Nephron (organoid): ENCODE measurements around the gene MTSS2.
"Not testable (repeated sequence)": the region's sequence is repeated elsewhere in the genome, so short reads cannot be mapped to it uniquely, and the experiment has no call there.

Source experiments
- H3K27ac Mint-ChIP-seq, 3 experiments: 2 replicates each; pipeline ENCODE4 v1.8.0; 2020; ENCODE audit warnings: mixed read lengths in 3 of 3, mild to moderate bottlenecking in 2 of 3, moderate library complexity in 1 of 3
- H3K27me3 Mint-ChIP-seq: 2 replicates; pipeline ENCODE4 v1.8.0; 2021; ENCODE audit warnings: low read depth, mild to moderate bottlenecking, moderate library complexity, mixed read lengths
- H3K36me3 Mint-ChIP-seq: 2 replicates; pipeline ENCODE4 v1.8.0; 2020; ENCODE audit warnings: low read depth, mixed read lengths
- H3K4me1 Mint-ChIP-seq: 2 replicates; pipeline ENCODE4 v1.8.0; 2020; ENCODE audit warnings: mixed read lengths
- H3K4me3 Mint-ChIP-seq, 3 experiments: 2 replicates each; pipeline ENCODE4 v1.8.0; 2020; ENCODE audit warnings: mild to moderate bottlenecking in 3 of 3, mixed read lengths in 3 of 3, moderate library complexity in 2 of 3
- H3K9me3 Mint-ChIP-seq: 2 replicates; pipeline ENCODE4 v1.8.0; 2020; ENCODE audit warnings: mixed read lengths
- TF ChIP-seq, protein P1 (sequence below), 3 experiments: fragments of 200-600 bp; sonication (generic); IDR thresholded peaks; one replicate each; pipeline ENCODE4 v1.5.0; 2021; ENCODE audit warnings: antibody characterized with exemption in 3 of 3; ENCODE audit not compliant: unreplicated experiment in 3 of 3

The MTSS2 gene

GRCh38 chr16:70649300-70649699 lies 36.6 kb downstream of the MTSS2 start:
- peaks cover 3% of the 10 kb centered on the region for H3K27me3 Mint-ChIP-seq
- no peaks in the 10 kb centered on the region for H3K9me3 Mint-ChIP-seq
- no peaks in the 10 kb centered on the region for H3K36me3 Mint-ChIP-seq
- H3K4me1 Mint-ChIP-seq: peaks cover 16% of the 10 kb centered on the region
- no peak overlapping the region for H3K27ac Mint-ChIP-seq
- no peak overlapping the region for H3K4me3 Mint-ChIP-seq
- TF ChIP-seq, protein P1, sequence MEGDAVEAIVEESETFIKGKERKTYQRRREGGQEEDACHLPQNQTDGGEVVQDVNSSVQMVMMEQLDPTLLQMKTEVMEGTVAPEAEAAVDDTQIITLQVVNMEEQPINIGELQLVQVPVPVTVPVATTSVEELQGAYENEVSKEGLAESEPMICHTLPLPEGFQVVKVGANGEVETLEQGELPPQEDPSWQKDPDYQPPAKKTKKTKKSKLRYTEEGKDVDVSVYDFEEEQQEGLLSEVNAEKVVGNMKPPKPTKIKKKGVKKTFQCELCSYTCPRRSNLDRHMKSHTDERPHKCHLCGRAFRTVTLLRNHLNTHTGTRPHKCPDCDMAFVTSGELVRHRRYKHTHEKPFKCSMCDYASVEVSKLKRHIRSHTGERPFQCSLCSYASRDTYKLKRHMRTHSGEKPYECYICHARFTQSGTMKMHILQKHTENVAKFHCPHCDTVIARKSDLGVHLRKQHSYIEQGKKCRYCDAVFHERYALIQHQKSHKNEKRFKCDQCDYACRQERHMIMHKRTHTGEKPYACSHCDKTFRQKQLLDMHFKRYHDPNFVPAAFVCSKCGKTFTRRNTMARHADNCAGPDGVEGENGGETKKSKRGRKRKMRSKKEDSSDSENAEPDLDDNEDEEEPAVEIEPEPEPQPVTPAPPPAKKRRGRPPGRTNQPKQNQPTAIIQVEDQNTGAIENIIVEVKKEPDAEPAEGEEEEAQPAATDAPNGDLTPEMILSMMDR (IDR thresholded peaks at IDR 0.05; ENCODE audit: unreplicated experiment in 3 of 3): no peak

- H3K27me3 Mint-ChIP-seq: peaks cover 3% of the 10 kb centered on the region
These were observed 37.2 kb downstream of the MTSS2 start for GRCh38 chr16:70648606-70649005.

GRCh38 chr16:70647441-70648359 lies 38.2 kb downstream of the MTSS2 start:
- H3K27me3 Mint-ChIP-seq: peaks cover 3% of the 10 kb centered on the region
- no peaks in the 10 kb centered on the region for H3K9me3 Mint-ChIP-seq
- TF ChIP-seq, protein P1 (IDR thresholded peaks at IDR 0.05; ENCODE audit: unreplicated experiment in 3 of 3): no peak
- H3K4me3 Mint-ChIP-seq: no peak overlapping the region
- no peaks in the 10 kb centered on the region for H3K36me3 Mint-ChIP-seq
- no peak overlapping the region for H3K27ac Mint-ChIP-seq
- H3K4me1 Mint-ChIP-seq: peaks cover 10% of the 10 kb centered on the region

More at GRCh38 chr16:70648606-70649005, 37.2 kb downstream of the MTSS2 start:
- Mint-ChIP-seq H3K4me1 (peaks cover 11% of the 10 kb centered on the region), H3K27ac (peak overlapping the region in 1 of 3 experiments; percentile 22), H3K9me3 (no peaks in the 10 kb centered on the region), H3K36me3 (no peaks in the 10 kb centered on the region), H3K4me3 (no peak overlapping the region)
- TF ChIP-seq, protein P1 (IDR thresholded peaks at IDR 0.05; ENCODE audit: unreplicated experiment in 3 of 3): no peak

DNA sequence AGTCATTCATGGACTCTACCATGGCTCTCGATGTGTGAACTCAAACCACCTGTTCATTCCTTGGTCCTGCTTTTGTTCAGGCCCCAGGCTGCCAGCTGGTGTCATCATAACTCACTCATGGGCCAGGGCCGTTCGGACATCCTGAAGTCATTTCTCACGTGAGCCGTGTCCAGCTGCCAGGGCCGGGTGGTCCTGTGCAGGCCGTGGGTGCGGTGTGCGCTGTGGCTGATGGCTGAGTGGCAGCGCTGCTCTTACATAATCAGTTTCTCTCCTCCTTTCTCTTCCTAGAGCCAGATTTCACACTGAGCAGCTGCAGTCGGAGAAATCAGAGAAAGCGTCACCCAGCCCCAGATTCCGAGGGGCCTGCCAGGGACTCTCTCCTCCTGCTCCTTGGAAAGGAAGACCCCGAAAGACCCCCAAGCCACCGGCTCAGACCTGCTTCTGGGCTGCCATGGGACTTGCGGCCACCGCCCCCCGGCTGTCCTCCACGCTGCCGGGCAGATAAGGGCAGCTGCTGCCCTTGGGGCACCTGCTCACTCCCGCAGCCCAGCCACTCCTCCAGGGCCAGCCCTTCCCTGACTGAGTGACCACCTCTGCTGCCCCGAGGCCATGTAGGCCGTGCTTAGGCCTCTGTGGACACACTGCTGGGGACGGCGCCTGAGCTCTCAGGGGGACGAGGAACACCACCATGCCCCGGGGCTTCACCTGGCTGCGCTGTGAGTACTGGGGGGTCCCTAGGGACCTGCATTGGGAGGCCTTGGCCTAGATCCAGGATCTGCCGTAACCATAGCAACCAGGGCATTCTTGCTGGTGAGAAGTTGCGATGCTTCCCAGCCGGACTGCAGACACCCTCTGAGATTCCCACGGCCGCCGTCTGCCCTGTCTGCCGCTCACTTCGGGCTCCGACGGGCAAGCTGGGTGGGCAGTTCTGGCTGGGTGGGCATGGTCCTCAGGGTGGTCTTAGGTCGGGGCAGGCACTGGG lies 39.3 kb downstream of the MTSS2 start, which contains the start of gene IL34:
TSS of gene IL34 (plus strand) at position 300 of the 982 bp plus-strand sequence. CDS start at position 689, 389 bp downstream.
- H3K36me3 Mint-ChIP-seq: no peaks in the 10 kb centered on the region
- H3K9me3 Mint-ChIP-seq: no peaks in the 10 kb centered on the region
- TF ChIP-seq, protein P1 (IDR thresholded peaks at IDR 0.05; ENCODE audit: unreplicated experiment in 3 of 3): no peak
- H3K27ac Mint-ChIP-seq: peak within 1 kb of the TSS in 2 of 3 experiments; percentile 55 to 57
- peaks cover 10% of the 10 kb centered on the region for H3K4me1 Mint-ChIP-seq
- H3K27me3 Mint-ChIP-seq: peaks cover 3% of the 10 kb centered on the region
- peak within 1 kb of the TSS in 1 of 3 experiments; percentile 25 for H3K4me3 Mint-ChIP-seq

GRCh38 chr16:70644763-70645597 lies 40.9 kb downstream of the MTSS2 start:
- no peaks in the 10 kb centered on the region for H3K9me3 Mint-ChIP-seq
- H3K27ac Mint-ChIP-seq: no peak overlapping the region
- H3K36me3 Mint-ChIP-seq: no peaks in the 10 kb centered on the region
- H3K4me3 Mint-ChIP-seq: no peak overlapping the region
- peaks cover 10% of the 10 kb centered on the region for H3K4me1 Mint-ChIP-seq
- H3K27me3 Mint-ChIP-seq: peaks cover 3% of the 10 kb centered on the region
- TF ChIP-seq, protein P1 (IDR thresholded peaks at IDR 0.05; ENCODE audit: unreplicated experiment in 3 of 3): no peak

DNA sequence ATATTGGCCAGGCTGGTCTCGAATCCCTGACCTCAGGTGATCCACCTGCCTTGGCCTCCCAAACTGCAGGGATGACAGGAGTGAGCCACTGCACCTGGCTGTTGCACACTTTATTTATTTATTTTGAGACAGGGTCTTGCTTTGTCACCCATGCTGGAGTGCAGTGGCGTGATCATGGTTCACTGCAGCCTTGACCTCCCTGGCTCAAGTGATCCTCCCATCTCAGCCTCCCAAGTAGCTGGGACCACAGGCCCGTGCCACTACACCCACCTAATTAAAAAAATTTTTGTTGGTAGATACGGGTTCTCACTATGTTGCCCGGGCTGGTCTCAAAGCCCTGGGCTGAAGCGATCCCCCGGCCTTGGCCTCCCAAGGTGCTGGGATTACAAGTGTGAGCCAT lies 42.6 kb downstream of the MTSS2 start:
- not testable (repeated sequence) for H3K27ac Mint-ChIP-seq, H3K4me3 Mint-ChIP-seq, H3K27me3 Mint-ChIP-seq, H3K9me3 Mint-ChIP-seq, H3K36me3 Mint-ChIP-seq
- H3K4me1 Mint-ChIP-seq: peaks cover 16% of the 10 kb centered on the region
